Measurements from ENCODE around the gene DPEP3.

DNA sequence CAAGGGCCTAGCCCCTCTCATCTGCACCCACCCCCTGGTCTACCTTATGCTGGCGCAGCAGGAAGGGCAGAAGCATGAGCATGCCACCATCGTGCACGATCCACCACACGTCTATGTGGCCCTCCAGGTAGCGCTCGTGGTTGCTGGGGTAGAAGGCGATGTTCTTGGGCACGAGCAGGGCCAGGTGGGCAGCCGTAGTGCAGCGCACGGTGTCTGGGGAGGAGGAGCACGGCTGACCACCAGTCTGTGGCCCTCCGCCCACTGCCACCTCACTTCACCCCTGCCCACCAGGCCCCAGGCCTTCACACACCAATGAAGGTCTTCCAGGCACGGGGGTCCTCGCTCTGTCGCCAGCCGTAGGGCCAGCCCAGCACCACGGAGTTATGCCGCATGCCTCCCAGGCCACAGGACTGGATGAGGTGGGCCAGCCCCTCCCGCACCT, 34.1 kb downstream of the DPEP3 start:
- TF ChIP-seq, protein P1, sequence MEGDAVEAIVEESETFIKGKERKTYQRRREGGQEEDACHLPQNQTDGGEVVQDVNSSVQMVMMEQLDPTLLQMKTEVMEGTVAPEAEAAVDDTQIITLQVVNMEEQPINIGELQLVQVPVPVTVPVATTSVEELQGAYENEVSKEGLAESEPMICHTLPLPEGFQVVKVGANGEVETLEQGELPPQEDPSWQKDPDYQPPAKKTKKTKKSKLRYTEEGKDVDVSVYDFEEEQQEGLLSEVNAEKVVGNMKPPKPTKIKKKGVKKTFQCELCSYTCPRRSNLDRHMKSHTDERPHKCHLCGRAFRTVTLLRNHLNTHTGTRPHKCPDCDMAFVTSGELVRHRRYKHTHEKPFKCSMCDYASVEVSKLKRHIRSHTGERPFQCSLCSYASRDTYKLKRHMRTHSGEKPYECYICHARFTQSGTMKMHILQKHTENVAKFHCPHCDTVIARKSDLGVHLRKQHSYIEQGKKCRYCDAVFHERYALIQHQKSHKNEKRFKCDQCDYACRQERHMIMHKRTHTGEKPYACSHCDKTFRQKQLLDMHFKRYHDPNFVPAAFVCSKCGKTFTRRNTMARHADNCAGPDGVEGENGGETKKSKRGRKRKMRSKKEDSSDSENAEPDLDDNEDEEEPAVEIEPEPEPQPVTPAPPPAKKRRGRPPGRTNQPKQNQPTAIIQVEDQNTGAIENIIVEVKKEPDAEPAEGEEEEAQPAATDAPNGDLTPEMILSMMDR (IDR thresholded peaks at IDR 0.05) = no peak
- TF ChIP-seq POLR2A (IDR thresholded peaks at IDR 0.05) = no peak

All from uterus (tissue), 2 donors.